Upper lobe of right lung (tissue), 1 donor: ENCODE measurements around the gene SMIM43. TPM values are rescaled to one million over a fixed set of nuclear protein-coding genes. Genes with fewer than 3 reads are reported as not detected.

Experiments
- ATAC-seq: fragments of 200-7000 bp; cut with Tn5 transposase; one replicate; pipeline ENCODE4 v1.9.1; 2020; ENCODE audit warnings: mild to moderate bottlenecking, moderate library complexity
- DNase-seq: peaks from one replicate; pipeline ENCODE4 v3.0.0-alpha.2; 2020
- H3K27ac ChIP-seq: fragments of 200-600 bp; one replicate; pipeline ENCODE4 v1.8.0; 2022
- H3K27me3 ChIP-seq: fragments of 200-600 bp; one replicate; pipeline ENCODE4 v1.8.0; 2022; ENCODE audit warnings: mild to moderate bottlenecking
- H3K36me3 ChIP-seq: fragments of 200-600 bp; one replicate; pipeline ENCODE4 v1.8.0; 2022
- H3K4me1 ChIP-seq: fragments of 200-600 bp; one replicate; pipeline ENCODE4 v1.8.0; 2022
- H3K4me3 ChIP-seq: fragments of 200-600 bp; one replicate; pipeline ENCODE4 v1.8.0; 2022; ENCODE audit warnings: mild to moderate bottlenecking
- H3K9me3 ChIP-seq: fragments of 200-600 bp; one replicate; pipeline ENCODE4 v1.8.0; 2022
- CTCF ChIP-seq: fragments of 200-600 bp; IDR thresholded peaks from one replicate; pipeline ENCODE4 v1.8.0; 2022; ENCODE audit warnings: antibody characterized with exemption
- intact Hi-C: fragments of 100-400 bp; cut with DNase I; formaldehyde crosslinking; loops from one replicate; pipeline ENCODE4 v1.11.0; 2022
- total RNA-seq: library from RNA; stranded (reverse); fragmentation: NEBNext Ultra II Directional; extraction: Animal tissue kit (Norgen Biotek cat#: 25700); gene quantifications from one replicate; pipeline ENCODE4 v1.2.1, GENCODE V29; 2021
- donor health status: DM: no; HTN: yes; CAD: no; lungs with severe emphysema.

Gene SMIM43
- total RNA-seq, 1 donor from 2014 or later = not detected

GRCh38 chr4:121740796-121741409, 24.1 kb downstream of the SMIM43 start:
- Histone ChIP-seq H3K4me1 (peaks cover 7% of the 10 kb centered on the region), H3K4me3 (no peak overlapping the region)
- DNase-seq = no peak

GRCh38 chr4:121739575-121739974, 25.4 kb downstream of the SMIM43 start:
- H3K4me3 ChIP-seq = no peak overlapping the region
- peaks cover 7% of the 10 kb centered on the region for H3K4me1 ChIP-seq
- ATAC-seq = no peak
- TF ChIP-seq CTCF = no peak
- DNase-seq = no peak
- H3K27me3 ChIP-seq = no peaks in the 10 kb centered on the region
- H3K9me3 ChIP-seq = no peaks in the 10 kb centered on the region
- no peaks in the 10 kb centered on the region for H3K36me3 ChIP-seq
- H3K27ac ChIP-seq = no peak overlapping the region
- intact Hi-C loops = no loop called here

More at GRCh38 chr4:121740796-121741409, 24.1 kb downstream of the SMIM43 start:
- ATAC-seq = peak; percentile 49
- no peak for TF ChIP-seq CTCF
- Histone ChIP-seq H3K36me3 (no peaks in the 10 kb centered on the region), H3K27ac (no peak overlapping the region), H3K27me3 (no peaks in the 10 kb centered on the region), H3K9me3 (no peaks in the 10 kb centered on the region)
- intact Hi-C loops = no loop called here

GRCh38 chr4:121738780-121739535, 26.0 kb downstream of the SMIM43 start:
- Histone ChIP-seq H3K4me3 (no peak overlapping the region), H3K9me3 (no peaks in the 10 kb centered on the region), H3K27ac (no peak overlapping the region), H3K4me1 (peaks cover 7% of the 10 kb centered on the region), H3K36me3 (no peaks in the 10 kb centered on the region), H3K27me3 (no peaks in the 10 kb centered on the region)
- no peak for ATAC-seq
- intact Hi-C loops = no loop called here
- DNase-seq = no peak
- no peak for TF ChIP-seq CTCF

GRCh38 chr4:121737846-121738554, 27.0 kb downstream of the SMIM43 start:
- Histone ChIP-seq H3K36me3 (no peaks in the 10 kb centered on the region), H3K9me3 (no peaks in the 10 kb centered on the region), H3K4me1 (peaks cover 7% of the 10 kb centered on the region), H3K27me3 (no peaks in the 10 kb centered on the region), H3K27ac (no peak overlapping the region), H3K4me3 (no peak overlapping the region)
- intact Hi-C loops = no loop called here
- DNase-seq (no peak), ATAC-seq (no peak)
- TF ChIP-seq CTCF = no peak

GRCh38 chr4:121736735-121737351, 28.1 kb downstream of the SMIM43 start:
- Histone ChIP-seq H3K27ac (no peak overlapping the region), H3K27me3 (no peaks in the 10 kb centered on the region), H3K4me1 (peaks cover 7% of the 10 kb centered on the region), H3K9me3 (no peaks in the 10 kb centered on the region), H3K36me3 (no peaks in the 10 kb centered on the region), H3K4me3 (no peak overlapping the region)
- DNase-seq (no peak), ATAC-seq (peak; percentile 64)
- intact Hi-C loops = no loop called here
- TF ChIP-seq CTCF = peak; percentile 49
